Activated CD4-positive, alpha-beta memory T cell treated with anti-CD3 and anti-CD28 coated beads, Interleukin-2, amount 10 ng/mL, durations not matched to agents 7 days and 5 days (primary cell): Measurements from ENCODE around the gene ERVK3-1. TPM values are rescaled to one million over a fixed set of nuclear protein-coding genes. Genes with fewer than 3 reads are reported as not detected.
"Not testable (repeated sequence)": the region's sequence is repeated elsewhere in the genome, so short reads cannot be mapped to it uniquely, and the experiment has no call there.

Experiments
- CTCF ChIA-PET: fragments of 350-600 bp; sonication (Branson Sonifier 250); formaldehyde crosslinking; loops from one replicate; lab custom pipeline; 2021; ENCODE audit warnings: antibody characterized with exemption, inconsistent platforms; lab: Charles Lee
- POLR2A ChIA-PET: fragments of 350-600 bp; sonication (Branson Sonifier 250); formaldehyde crosslinking; loops from one replicate; lab custom pipeline; 2021; ENCODE audit warnings: antibody characterized with exemption; lab: Charles Lee
- DNase-seq: peaks from one replicate; pipeline ENCODE4 v3.0.0-alpha.2; 2020
- H3K27ac Mint-ChIP-seq: one replicate; pipeline ENCODE4 v1.8.0; 2021; ENCODE audit warnings: mild to moderate bottlenecking, mixed read lengths
- H3K27me3 Mint-ChIP-seq: one replicate; pipeline ENCODE4 v1.8.0; 2021; ENCODE audit warnings: mixed read lengths
- H3K36me3 Mint-ChIP-seq: one replicate; pipeline ENCODE4 v1.8.0; 2021; ENCODE audit warnings: low read depth, mixed read lengths
- H3K4me1 Mint-ChIP-seq: one replicate; pipeline ENCODE4 v1.8.0; 2021; ENCODE audit warnings: mixed read lengths
- H3K4me3 Mint-ChIP-seq: one replicate; pipeline ENCODE4 v1.8.0; 2021; ENCODE audit warnings: mild to moderate bottlenecking, mixed read lengths
- H3K9me3 Mint-ChIP-seq: one replicate; pipeline ENCODE4 v1.8.0; 2021; ENCODE audit warnings: mixed read lengths
- total RNA-seq, 2 experiments: library from RNA; stranded (reverse); gene quantifications; one replicate each; pipeline ENCODE4 v1.2.3, GENCODE V29; 2021

The ERVK3-1 gene, protein sequence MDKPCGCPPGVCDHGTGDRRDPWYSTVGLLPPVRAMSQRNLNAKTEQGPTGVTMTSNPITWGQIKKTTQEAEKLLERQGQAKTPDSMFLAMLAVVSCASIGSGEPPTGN
- total RNA-seq: 10 to 100 TPM; 53.8 to 60.1 TPM

- CTCF ChIA-PET: interaction anchor here (1.7 kb wide), 1 partner anchor 76 kb away, joined by 4 read pairs; the partner anchor contains the start of gene ZNF544
- H3K4me1 Mint-ChIP-seq: peaks cover 49% of the 10 kb centered on the region
- peak within 1 kb of the TSS; percentile 100 for H3K27ac Mint-ChIP-seq
- peaks cover 86% of the 10 kb centered on the region for H3K36me3 Mint-ChIP-seq
- H3K27me3 Mint-ChIP-seq: no peaks in the 10 kb centered on the region
- POLR2A ChIA-PET: interaction anchor here (0.6 to 2.7 kb wide), 19 partner anchors 9 to 215 kb away, joined by 3 to 23 read pairs (median 4); partner anchors contain the start of genes RPS5, ZBTB45, ZNF274 and ZNF497
- peak within 1 kb of the TSS; percentile 100 for H3K4me3 Mint-ChIP-seq
- peak; percentile 96 for DNase-seq
- peaks cover 24% of the 10 kb centered on the region for H3K9me3 Mint-ChIP-seq
Observed at GRCh38 chr19:58305065-58305931, at the start of gene ERVK3-1. Gene ERVK3-1 (plus strand): TSS chr19:58305377. CDS start chr19:58312169, 6,792 bp downstream.

DNA sequence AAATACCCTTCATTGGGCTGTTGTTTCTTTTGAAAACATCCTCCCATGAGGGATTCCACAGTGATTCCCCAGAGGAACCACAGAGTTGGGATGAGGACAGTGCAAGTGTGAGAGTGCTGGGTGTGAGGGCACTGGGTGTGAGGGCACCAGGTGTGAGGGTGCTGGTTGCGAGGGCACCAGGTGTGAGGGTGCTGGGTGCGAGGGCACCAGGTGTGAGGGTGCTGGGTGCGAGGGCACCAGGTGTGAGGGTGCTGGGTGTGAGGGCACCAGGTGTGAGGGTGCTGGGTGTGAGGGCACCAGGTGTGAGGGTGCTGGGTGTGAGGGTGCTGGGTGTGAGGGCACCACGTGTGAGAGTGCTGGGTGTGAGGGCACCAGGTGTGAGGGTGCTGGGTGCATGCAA lies 46.9 kb upstream of the ERVK3-1 start:
- peaks cover 99% of the 10 kb centered on the region for H3K36me3 Mint-ChIP-seq
- POLR2A ChIA-PET, H3K27ac Mint-ChIP-seq, H3K27me3 Mint-ChIP-seq, H3K4me1 Mint-ChIP-seq, H3K4me3 Mint-ChIP-seq, CTCF ChIA-PET, DNase-seq: not testable (repeated sequence)
- H3K9me3 Mint-ChIP-seq: peaks cover 79% of the 10 kb centered on the region

- CTCF ChIA-PET: interaction anchor here (0.5 kb wide), 1 partner anchor 534 kb away, joined by 4 read pairs; the partner anchor contains the start of gene ZNF671
- POLR2A ChIA-PET: no interaction called here
- no peaks in the 10 kb centered on the region for H3K27me3 Mint-ChIP-seq
Observed at GRCh38 chr19:58261600-58261967, 43.6 kb upstream of the ERVK3-1 start.

DNA sequence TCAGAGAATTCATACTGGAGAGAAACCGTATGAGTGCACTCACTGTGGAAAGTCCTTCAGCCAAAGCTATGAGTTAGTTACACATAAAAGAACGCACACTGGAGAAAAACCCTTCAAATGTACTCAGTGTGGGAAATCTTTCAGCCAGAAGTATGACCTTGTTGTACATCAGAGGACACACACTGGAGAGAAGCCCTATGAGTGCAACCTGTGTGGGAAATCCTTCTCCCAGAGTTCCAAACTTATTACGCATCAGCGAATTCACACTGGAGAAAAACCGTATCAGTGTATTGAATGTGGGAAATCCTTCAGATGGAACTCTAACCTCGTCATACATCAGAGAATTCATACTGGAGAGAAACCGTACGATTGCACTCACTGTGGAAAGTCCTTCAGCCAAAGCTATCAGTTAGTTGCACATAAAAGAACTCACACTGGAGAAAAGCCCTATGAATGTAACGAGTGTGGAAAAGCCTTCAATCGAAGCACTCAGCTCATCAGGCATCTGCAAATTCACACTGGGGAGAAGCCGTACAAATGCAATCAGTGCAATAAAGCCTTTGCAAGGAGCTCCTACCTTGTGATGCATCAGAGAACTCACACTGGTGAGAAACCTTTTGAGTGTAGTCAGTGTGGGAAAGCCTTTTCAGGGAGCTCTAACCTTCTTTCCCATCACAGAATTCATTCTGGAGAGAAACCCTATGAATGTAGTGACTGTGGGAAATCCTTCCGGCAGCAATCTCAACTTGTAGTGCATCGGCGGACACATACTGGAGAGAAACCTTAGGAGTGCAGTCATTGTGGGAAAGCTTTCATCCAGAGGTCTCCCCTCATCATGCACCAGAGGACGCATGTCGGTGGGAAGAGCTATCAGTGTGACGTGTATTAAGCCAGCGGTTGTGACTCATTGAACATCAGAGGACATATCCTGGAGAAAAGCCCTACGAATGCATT lies 42.9 kb upstream of the ERVK3-1 start:
- H3K9me3 Mint-ChIP-seq: peaks cover 65% of the 10 kb centered on the region
- no peak overlapping the region for H3K27ac Mint-ChIP-seq
- POLR2A ChIA-PET: no interaction called here

More at GRCh38 chr19:58261600-58261967, 43.6 kb upstream of the ERVK3-1 start:
- H3K4me1 Mint-ChIP-seq: no peaks in the 10 kb centered on the region
- no peak for DNase-seq
- H3K4me3 Mint-ChIP-seq: no peak overlapping the region
- H3K9me3 Mint-ChIP-seq: peaks cover 65% of the 10 kb centered on the region
- peaks cover 88% of the 10 kb centered on the region for H3K36me3 Mint-ChIP-seq
- H3K27ac Mint-ChIP-seq: no peak overlapping the region

GRCh38 chr19:58262922-58263296 lies 42.3 kb upstream of the ERVK3-1 start:
- no peak for DNase-seq
- Mint-ChIP-seq H3K9me3 (peaks cover 58% of the 10 kb centered on the region), H3K27me3 (no peaks in the 10 kb centered on the region), H3K4me3 (no peak overlapping the region), H3K36me3 (peaks cover 82% of the 10 kb centered on the region), H3K4me1 (no peaks in the 10 kb centered on the region), H3K27ac (no peak overlapping the region)
- ChIA-PET POLR2A (no interaction called here), CTCF (no interaction called here)

More for the DNA sequence above, 42.9 kb upstream of the ERVK3-1 start:
- no peak overlapping the region for H3K4me3 Mint-ChIP-seq
- H3K4me1 Mint-ChIP-seq: no peaks in the 10 kb centered on the region
- CTCF ChIA-PET: no interaction called here
- H3K27me3 Mint-ChIP-seq: no peaks in the 10 kb centered on the region
- DNase-seq: no peak
- H3K36me3 Mint-ChIP-seq: peaks cover 86% of the 10 kb centered on the region

GRCh38 chr19:58265100-58265499 lies 40.1 kb upstream of the ERVK3-1 start:
- H3K4me3 Mint-ChIP-seq: no peak overlapping the region
- CTCF ChIA-PET: no interaction called here
- POLR2A ChIA-PET: interaction anchor here (0.8 kb wide), 1 partner anchor 13 kb away, joined by 3 read pairs; the partner anchor contains the start of gene ZNF8
- H3K9me3 Mint-ChIP-seq: peaks cover 53% of the 10 kb centered on the region
- H3K36me3 Mint-ChIP-seq: peaks cover 75% of the 10 kb centered on the region
- no peak overlapping the region for H3K27ac Mint-ChIP-seq
- H3K27me3 Mint-ChIP-seq: no peaks in the 10 kb centered on the region
- H3K4me1 Mint-ChIP-seq: no peaks in the 10 kb centered on the region
- no peak for DNase-seq

- no peak for DNase-seq
- peaks cover 69% of the 10 kb centered on the region for H3K36me3 Mint-ChIP-seq
- ChIA-PET CTCF (no interaction called here), POLR2A (no interaction called here)
- H3K27ac Mint-ChIP-seq: no peak overlapping the region
- H3K27me3 Mint-ChIP-seq: no peaks in the 10 kb centered on the region
- H3K4me1 Mint-ChIP-seq: no peaks in the 10 kb centered on the region
- H3K9me3 Mint-ChIP-seq: peaks cover 36% of the 10 kb centered on the region
- H3K4me3 Mint-ChIP-seq: no peak overlapping the region
Observed at GRCh38 chr19:58268344-58268743, 36.8 kb upstream of the ERVK3-1 start.

DNA sequence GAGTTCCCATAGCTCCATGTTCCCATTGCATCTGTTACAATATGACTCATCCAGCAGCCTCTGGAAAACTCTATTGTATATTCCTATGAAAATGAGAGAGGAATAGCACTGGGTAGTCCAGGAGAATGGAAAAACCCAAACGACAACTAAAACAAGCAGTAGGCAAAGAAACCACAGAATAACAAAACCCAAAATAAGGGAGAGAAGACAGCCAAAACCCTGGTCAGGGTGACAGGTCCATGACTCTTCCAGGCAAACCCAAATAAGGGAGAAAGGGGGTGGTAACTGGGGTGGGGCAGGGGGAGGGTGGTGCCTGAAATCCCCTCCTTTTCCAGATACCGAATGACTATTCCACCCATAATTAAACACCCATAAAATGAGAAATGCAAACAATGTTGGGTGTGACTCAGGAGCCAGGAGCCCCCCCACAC lies 30.4 kb upstream of the ERVK3-1 start:
- no peak overlapping the region for H3K4me3 Mint-ChIP-seq
- H3K36me3 Mint-ChIP-seq: peaks cover 70% of the 10 kb centered on the region
- no peaks in the 10 kb centered on the region for H3K27me3 Mint-ChIP-seq
- peaks cover 34% of the 10 kb centered on the region for H3K9me3 Mint-ChIP-seq
- no peak for DNase-seq
- H3K27ac Mint-ChIP-seq: no peak overlapping the region
- ChIA-PET POLR2A (no interaction called here), CTCF (no interaction called here)
- H3K4me1 Mint-ChIP-seq: peaks cover 23% of the 10 kb centered on the region

GRCh38 chr19:58275564-58275963 lies 29.6 kb upstream of the ERVK3-1 start:
- Mint-ChIP-seq H3K27ac (no peak overlapping the region), H3K4me3 (no peak overlapping the region), H3K4me1 (peaks cover 30% of the 10 kb centered on the region), H3K36me3 (peaks cover 72% of the 10 kb centered on the region), H3K27me3 (no peaks in the 10 kb centered on the region), H3K9me3 (peaks cover 34% of the 10 kb centered on the region)
- ChIA-PET POLR2A (interaction anchor here (0.8 to 1.8 kb wide), 4 partner anchors 10 to 92 kb away, joined by 3 to 7 read pairs (median 3); partner anchors contain the start of gene ZNF274), CTCF (no interaction called here)
- DNase-seq: no peak

DNA sequence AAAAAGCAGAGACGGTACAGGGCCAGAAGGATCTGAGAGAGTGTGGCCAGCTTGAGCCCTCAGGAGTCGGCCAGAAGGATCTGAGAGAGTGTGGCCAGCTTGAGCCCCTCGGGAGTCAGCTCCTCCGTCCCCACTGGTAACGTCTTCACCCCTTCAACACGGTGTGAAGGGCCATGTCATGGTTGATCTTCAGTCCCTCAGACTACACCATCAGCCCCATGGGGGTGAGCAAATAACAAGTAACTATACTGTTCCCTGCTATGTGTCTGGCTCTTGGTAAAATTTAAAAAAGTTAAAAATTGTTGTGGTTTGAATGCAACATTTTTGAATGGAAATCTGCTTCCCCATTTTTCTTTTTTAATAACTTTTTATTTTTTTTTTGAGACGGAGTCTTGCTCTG lies 28.0 kb upstream of the ERVK3-1 start:
- Mint-ChIP-seq H3K4me3 (peak overlapping the region; percentile 87), H3K27me3 (no peaks in the 10 kb centered on the region), H3K9me3 (peaks cover 35% of the 10 kb centered on the region), H3K36me3 (peaks cover 70% of the 10 kb centered on the region), H3K4me1 (peaks cover 40% of the 10 kb centered on the region), H3K27ac (no peak overlapping the region)
- no peak for DNase-seq
- POLR2A ChIA-PET: interaction anchor here (1.4 to 1.8 kb wide), 3 partner anchors 14 to 94 kb away, joined by 3 to 7 read pairs (median 4); partner anchors contain the start of gene ZNF274
- CTCF ChIA-PET: no interaction called here

DNA sequence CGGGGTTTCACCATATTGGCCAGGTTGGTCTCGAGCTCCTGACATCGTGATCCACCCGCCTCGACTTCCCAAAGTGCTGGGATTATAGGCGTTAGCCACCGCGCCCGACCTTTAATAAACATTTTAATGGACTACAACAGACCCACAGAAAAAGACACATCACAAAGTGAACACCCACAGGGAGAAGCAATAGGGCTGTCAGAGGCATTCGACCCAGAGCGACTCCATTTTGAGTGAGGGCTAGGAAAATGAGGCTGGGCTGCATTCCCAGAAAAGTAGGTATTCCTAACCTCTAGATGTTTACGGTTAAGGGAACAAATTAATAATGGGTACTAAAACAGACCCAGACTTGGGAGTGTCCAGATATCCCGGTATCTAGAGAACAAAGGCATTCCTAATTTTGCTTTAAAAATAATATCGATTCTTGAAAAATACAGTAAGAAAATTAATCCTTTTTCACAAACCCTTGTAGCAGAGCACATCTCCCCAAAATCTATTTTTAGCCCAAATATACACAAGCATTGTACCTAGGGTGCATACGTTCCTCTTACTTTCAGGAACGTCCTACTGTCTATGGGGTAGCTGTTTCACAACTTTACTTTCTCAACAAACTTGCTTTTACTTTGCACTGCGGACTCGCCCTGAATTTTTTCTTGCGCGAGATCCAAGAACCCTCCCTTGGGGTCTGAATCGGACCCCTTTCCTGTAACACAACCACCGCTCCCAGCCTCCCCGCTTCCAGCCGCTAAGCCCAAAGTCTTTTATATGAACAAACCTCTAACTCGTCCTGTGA lies 27.2 kb upstream of the ERVK3-1 start:
- no peaks in the 10 kb centered on the region for H3K27me3 Mint-ChIP-seq
- peaks cover 37% of the 10 kb centered on the region for H3K9me3 Mint-ChIP-seq
- H3K27ac Mint-ChIP-seq: peak overlapping the region; percentile 80
- H3K4me3 Mint-ChIP-seq: peak overlapping the region; percentile 87
- H3K4me1 Mint-ChIP-seq: peaks cover 40% of the 10 kb centered on the region
- peaks cover 67% of the 10 kb centered on the region for H3K36me3 Mint-ChIP-seq
- ChIA-PET POLR2A (interaction anchor here (0.7 to 2.2 kb wide), 12 partner anchors 13 to 297 kb away, joined by 3 to 16 read pairs (median 4); partner anchors contain the start of genes ZBTB45, ZNF274, ZNF497 and ZNF544), CTCF (interaction anchor here (0.5 to 1.2 kb wide), 2 partner anchors 126 to 242 kb away, joined by 3 to 4 read pairs; partner anchors contain the start of gene ZBTB45)
- DNase-seq: no peak
